H1 (cell line): ENCODE measurements around the gene TMEM203. TPM values are rescaled to one million over a fixed set of nuclear protein-coding genes. Genes with fewer than 3 reads are reported as not detected.
A peak's percentile ranks its signal among the peaks of the same experiment; 100 is the strongest.

Experiments used
- CTCF ChIA-PET: fragments of 300-600 bp; sonication (Branson Sonifier 250); formaldehyde crosslinking; loops from one replicate; lab custom pipeline; 2021; ENCODE audit not compliant: partially characterized antibody; lab: Charles Lee
- POLR2A ChIA-PET: fragments of 300-600 bp; sonication (Branson Sonifier 250); formaldehyde crosslinking; loops from one replicate; lab custom pipeline; 2021; ENCODE audit warnings: inconsistent platforms; ENCODE audit not compliant: partially characterized antibody; lab: Charles Lee
- DNase-seq, 2 experiments: peaks; one replicate each; pipeline versions ENCODE4 v3.0.0 to v3.0.0-alpha.2; 2010 to 2022; ENCODE audit warnings: low spot score in 2 of 2, low read depth in 1 of 2, mixed read lengths in 1 of 2
- FAIRE-seq: peaks from 2 replicates; lab custom pipeline; 2011; peaks lifted over from hg19 to GRCh38; lab: Jason Lieb, UNC
- H2AFZ ChIP-seq: 2 replicates; pipeline ENCODE4 v1.8.1; 2012; ENCODE audit warnings: low read length, inconsistent platforms
- H2AK5ac ChIP-seq: 2 replicates; pipeline ENCODE4 v1.6.1; 2013; ENCODE audit warnings: low read depth, low read length
- H2BK120ac ChIP-seq: replicated peaks from 2 replicates; pipeline ENCODE3; 2013; ENCODE audit warnings: low read depth, low read length, inconsistent platforms
- H2BK12ac ChIP-seq: 2 replicates; pipeline ENCODE4 v1.6.1; 2013; ENCODE audit warnings: low read depth, low read length
- H2BK15ac ChIP-seq: 2 replicates; pipeline ENCODE4 v1.6.1; 2013; ENCODE audit warnings: low read length
- H2BK20ac ChIP-seq: 2 replicates; pipeline ENCODE4 v1.6.1; 2013; ENCODE audit warnings: low read length
- H2BK5ac ChIP-seq: 2 replicates; pipeline ENCODE4 v1.6.1; 2013; ENCODE audit warnings: low read depth, low read length
- H3K14ac ChIP-seq: 2 replicates; pipeline ENCODE4 v1.6.1; 2013; ENCODE audit warnings: inconsistent platforms; ENCODE audit not compliant: insufficient read length
- H3K18ac ChIP-seq: 2 replicates; pipeline ENCODE4 v1.6.1; 2013; ENCODE audit warnings: low read length; ENCODE audit errors: extremely low read depth
- H3K23ac ChIP-seq: 2 replicates; pipeline ENCODE4 v1.6.1; 2013; ENCODE audit warnings: inconsistent platforms; ENCODE audit not compliant: insufficient read length
- H3K23me2 ChIP-seq: 2 replicates; pipeline ENCODE4 v1.6.1; 2013; ENCODE audit warnings: low read depth, low read length
- H3K27ac ChIP-seq: 2 replicates; pipeline ENCODE4 v1.6.1; 2011; ENCODE audit warnings: low read depth, low read length, inconsistent platforms
- H3K27me3 ChIP-seq, 4 experiments: replicated peaks in 1 of 4; 1 replicate in 1 of 4; 2 replicates in 3 of 4; pipeline versions ENCODE4 v1.6.1 to v1.8.1; 2011 to 2013; ENCODE audit warnings: low read length in 3 of 4, mild to moderate bottlenecking in 3 of 4, inconsistent platforms in 2 of 4, mixed read lengths in 2 of 4, moderate library complexity in 1 of 4; ENCODE audit not compliant: control insufficient read depth in 3 of 4, insufficient read depth in 3 of 4; ENCODE audit errors: extremely low read depth in 1 of 4
- H3K36me3 ChIP-seq, 4 experiments: 2 replicates each; pipeline versions ENCODE4 v1.6.1 to v1.8.1; 2011 to 2013; ENCODE audit warnings: mild to moderate bottlenecking in 4 of 4, low read length in 3 of 4, moderate library complexity in 2 of 4, control low read depth in 1 of 4, inconsistent platforms in 1 of 4; ENCODE audit not compliant: insufficient read depth in 4 of 4, control insufficient read depth in 2 of 4
- H3K4ac ChIP-seq: replicated peaks from 2 replicates; pipeline ENCODE3; 2013; ENCODE audit warnings: low read length, low read depth, mixed read lengths, inconsistent platforms; ENCODE audit not compliant: insufficient read length
- H3K4me1 ChIP-seq, 4 experiments: replicated peaks in 1 of 4; 1 replicate in 1 of 4; 2 replicates in 3 of 4; pipeline versions ENCODE4 v1.6.1 to v1.8.1; 2011 to 2013; ENCODE audit warnings: low read length in 3 of 4, inconsistent platforms in 2 of 4, mixed read lengths in 1 of 4; ENCODE audit not compliant: insufficient read depth in 4 of 4, control insufficient read depth in 3 of 4
- H3K4me2 ChIP-seq, 2 experiments: 2 replicates each; pipeline versions ENCODE4 v1.6.1 to v1.8.1; 2011 to 2013; ENCODE audit warnings: low read depth in 2 of 2, low read length in 2 of 2, control low read depth in 1 of 2, inconsistent platforms in 1 of 2, mild to moderate bottlenecking in 1 of 2; ENCODE audit not compliant: insufficient read depth in 1 of 2
- H3K4me3 ChIP-seq, 4 experiments: fragments of 200-600, 300-600 bp in 1 of 4; sonication (generic), shearing (Covaris generic), sonication (Bioruptor Twin) in 1 of 4; 2 replicates each; pipeline versions ENCODE4 v1.5.1 to v1.8.1; 2011 to 2016; ENCODE audit warnings: low read length in 4 of 4, low read depth in 3 of 4, control low read depth in 2 of 4, inconsistent platforms in 2 of 4, mild to moderate bottlenecking in 2 of 4, mixed read lengths in 1 of 4, moderate library complexity in 1 of 4; ENCODE audit not compliant: insufficient read depth in 2 of 4; ENCODE audit errors: extremely low read depth in 1 of 4
- H3K56ac ChIP-seq: replicated peaks from 2 replicates; pipeline ENCODE3; 2013; ENCODE audit warnings: low read depth, mild to moderate bottlenecking, mixed read lengths, low read length, inconsistent platforms; ENCODE audit not compliant: insufficient read length
- H3K79me1 ChIP-seq: 2 replicates; pipeline ENCODE4 v1.6.1; 2013; ENCODE audit warnings: low read depth, low read length, control low read depth
- H3K79me2 ChIP-seq, 2 experiments: 2 replicates each; pipeline versions ENCODE4 v1.6.1 to v1.8.1; 2012 to 2013; ENCODE audit warnings: low read length in 2 of 2, mild to moderate bottlenecking in 2 of 2, inconsistent platforms in 1 of 2; ENCODE audit not compliant: insufficient read depth in 2 of 2, control insufficient read depth in 1 of 2
- H3K9ac ChIP-seq, 4 experiments: replicated peaks in 1 of 4; 1 replicate in 1 of 4; 2 replicates in 3 of 4; pipeline versions ENCODE4 v1.6.1 to v1.8.1; 2011 to 2013; ENCODE audit warnings: low read depth in 3 of 4, low read length in 3 of 4, control low read depth in 2 of 4, mild to moderate bottlenecking in 2 of 4, moderate library complexity in 2 of 4, inconsistent platforms in 1 of 4; ENCODE audit errors: extremely low read depth in 1 of 4
- H3K9me3 ChIP-seq, 2 experiments: 2 replicates each; pipeline versions ENCODE4 v1.6.1 to v1.8.1; 2012 to 2013; ENCODE audit warnings: mild to moderate bottlenecking in 2 of 2, moderate library complexity in 2 of 2, control low read depth in 1 of 2, inconsistent platforms in 1 of 2, low read depth in 1 of 2, low read length in 1 of 2, mixed read lengths in 1 of 2; ENCODE audit not compliant: insufficient read depth in 2 of 2
- H4K20me1 ChIP-seq, 2 experiments: replicated peaks in 1 of 2; 2 replicates each; pipeline versions ENCODE3 to v1.8.1; 2011 to 2013; ENCODE audit warnings: inconsistent platforms in 2 of 2, low read length in 2 of 2, mild to moderate bottlenecking in 1 of 2; ENCODE audit not compliant: insufficient read depth in 2 of 2, control insufficient read depth in 1 of 2
- H4K5ac ChIP-seq: 2 replicates; pipeline ENCODE4 v1.6.1; 2013; ENCODE audit warnings: low read length, low read depth, mixed read lengths, inconsistent platforms; ENCODE audit not compliant: insufficient read length
- H4K8ac ChIP-seq: 2 replicates; pipeline ENCODE4 v1.8.0; 2013; ENCODE audit warnings: mild to moderate bottlenecking, moderate library complexity, low read length, inconsistent platforms; ENCODE audit not compliant: insufficient read depth; ENCODE audit errors: extremely low read depth
- H4K91ac ChIP-seq: replicated peaks from 2 replicates; pipeline ENCODE3; 2013; ENCODE audit warnings: low read length, mixed read lengths, inconsistent platforms; ENCODE audit not compliant: insufficient read length
- CHD1 ChIP-seq: IDR thresholded peaks from 2 replicates; pipeline ENCODE4 v1.6.1; 2012; ENCODE audit warnings: low read depth, low read length, improper control_type of control experiment
- CHD2 ChIP-seq: IDR thresholded peaks from 2 replicates; pipeline ENCODE4 v1.6.1; 2012; ENCODE audit warnings: low read length, improper control_type of control experiment
- RAD21 ChIP-seq, 2 experiments: IDR thresholded peaks in 1 of 2; conservative IDR thresholded peaks in 1 of 2; 2 replicates each; pipeline ENCODE4 v1.6.1; 2011; ENCODE audit warnings: low read depth in 2 of 2, low read length in 2 of 2, improper control_type of control experiment in 1 of 2, inconsistent platforms in 1 of 2, mild to moderate bottlenecking in 1 of 2, moderate library complexity in 1 of 2
- SIN3A ChIP-seq, 2 experiments: IDR thresholded peaks in 1 of 2; conservative IDR thresholded peaks in 1 of 2; 2 replicates each; pipeline ENCODE4 v1.6.1; 2011 to 2012; ENCODE audit warnings: low read length in 2 of 2, improper control_type of control experiment in 1 of 2, low read depth in 1 of 2, mild to moderate bottlenecking in 1 of 2
- YY1 ChIP-seq: IDR thresholded peaks from 2 replicates; pipeline ENCODE4 v1.6.1; 2011; ENCODE audit warnings: low read depth, mild to moderate bottlenecking, low read length
- WGBS, 2 experiments: shearing (Covaris generic) in 1 of 2; methylation state at CpG; one replicate each; pipeline versions ENCODE4 v1.1.6 to v1.1.7; 2013 to 2015; ENCODE audit warnings: low lambda C conversion rate in 2 of 2, mixed read lengths in 2 of 2, inconsistent platforms in 1 of 2, low coverage in 1 of 2, missing lambda C conversion rate in 1 of 2; ENCODE audit not compliant: insufficient replicate concordance in 2 of 2, insufficient coverage in 1 of 2, insufficient read length in 1 of 2; ENCODE audit errors: extremely low coverage in 1 of 2, missing lambda C conversion rate in 1 of 2; 5-methylcytosine and 5-hydroxymethylcytosine counted together
- polyA plus RNA-seq, 7 experiments: library from polyadenylated mRNA; depleted of rRNA in 3 of 7; stranded (reverse) in 5 of 7; unstranded in 2 of 7; fragments of >200 nt in 5 of 7; fragments of 200-250 nt in 2 of 7; gene quantifications; 1 replicate in 5 of 7; 2 replicates in 1 of 7; 4 replicates in 1 of 7; pipeline versions ENCODE4 v1.2.1 to v1.2.3, GENCODE V29; 2011 to 2013; ENCODE audit warnings: missing spikeins in 2 of 7, mixed read lengths in 2 of 7
- total RNA-seq: library from RNA; stranded (reverse); fragmentation: NEBNext Ultra II Directional; extraction: Animal tissue kit (Norgen Biotek cat#: 25700); gene quantifications from 2 replicates; pipeline ENCODE4 v1.2.1, GENCODE V29; 2021
- TF ChIP-seq, protein P1 (sequence below), 3 experiments: IDR thresholded peaks; 1 replicate in 2 of 3; 2 replicates in 1 of 3; pipeline versions ENCODE4 v1.5.1 to v1.6.1; 2011; ENCODE audit warnings: low read length in 3 of 3, mild to moderate bottlenecking in 3 of 3, inconsistent platforms in 2 of 3, low read depth in 1 of 3, moderate library complexity in 1 of 3; ENCODE audit not compliant: insufficient read depth in 1 of 3; ENCODE audit errors: control extremely low read depth in 1 of 3

The TMEM203 gene
- total and polyA plus RNA-seq, 2 of the 8 experiments (the other 6 are each of a cell fraction or from before 2014, with no cell fraction given) = 44.1 to 57.1 TPM

DNA sequence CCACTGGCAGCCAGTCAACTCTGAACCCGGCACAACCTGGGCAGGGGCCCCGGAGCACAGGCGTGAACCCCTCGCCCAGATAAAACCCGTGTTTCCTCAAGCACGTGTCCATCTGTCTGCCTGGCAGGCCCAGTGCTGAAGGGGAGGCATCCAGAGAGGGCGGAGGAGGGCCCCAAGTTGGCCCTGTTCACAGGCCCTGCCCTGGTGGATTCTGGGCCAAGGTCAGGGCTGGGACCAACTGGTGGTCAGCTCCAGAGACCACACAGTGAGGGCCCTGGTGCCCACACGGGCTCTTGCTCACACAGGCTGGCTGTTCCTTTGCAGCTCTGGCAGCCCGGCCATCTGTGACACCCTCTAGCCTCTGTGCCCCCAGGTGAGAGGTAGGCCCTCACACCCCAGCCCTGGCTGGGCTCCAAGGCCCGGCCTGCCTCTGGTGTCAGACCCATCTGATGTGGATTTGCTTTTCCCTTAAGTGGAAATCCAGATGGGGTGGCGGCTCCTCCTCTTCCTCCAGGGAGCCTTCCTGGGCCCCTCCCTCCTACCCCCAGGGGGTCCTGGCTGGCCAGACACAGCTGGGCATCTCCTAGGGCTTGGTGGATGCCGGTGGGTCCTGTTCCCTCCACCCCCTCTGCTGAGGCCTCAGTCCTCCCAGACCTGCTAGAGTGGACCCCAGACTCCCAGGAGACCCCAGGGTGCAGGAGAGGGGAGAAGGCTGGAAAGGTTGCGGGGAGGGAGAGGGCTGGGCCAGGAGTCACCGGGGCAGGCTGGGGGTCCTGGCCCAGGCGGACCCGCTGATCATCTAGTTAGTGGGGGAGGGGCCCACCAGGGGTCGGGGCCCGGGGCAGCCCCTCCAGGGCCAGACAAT is 45.1 kb upstream of the TMEM203 start:
- Histone ChIP-seq H3K36me3 (no peaks in the 10 kb centered on the region), H3K27ac (no peak overlapping the region), H3K4me3 (no peak overlapping the region), H3K4ac (no peak overlapping the region), H2BK15ac (no peak overlapping the region), H3K4me2 (no peak overlapping the region), H2AFZ (no peak overlapping the region), H4K5ac (no peak overlapping the region), H3K56ac (no peak overlapping the region), H3K4me1 (peaks cover 0 to 13% (median 9%) of the 10 kb centered on the region in 4 experiments; a peak in 5 of 7 replicates), H3K23ac (no peak overlapping the region), H2BK5ac (no peak overlapping the region), H2BK120ac (no peak overlapping the region), H3K14ac (no peak overlapping the region), H2BK12ac (no peak overlapping the region), H2AK5ac (peak overlapping the region; percentile 82; the same call in 1 of the 2 replicates), H2BK20ac (no peak overlapping the region), H4K91ac (no peak overlapping the region), H3K18ac (peak overlapping the region; percentile 48; the same call in 1 of the 2 replicates), H3K79me1 (no peaks in the 10 kb centered on the region), H3K9ac (no peak overlapping the region), H3K27me3 (peaks cover 0 to 7% (median 0%) of the 10 kb centered on the region in 4 experiments; a peak in 3 of 7 replicates), H3K9me3 (no peaks in the 10 kb centered on the region), H4K20me1 (peaks cover 0 to 1% of the 10 kb centered on the region in 2 experiments), H3K79me2 (peaks cover 0 to under 1% of the 10 kb centered on the region in 2 experiments; a peak in 1 of 4 replicates), H4K8ac (peak overlapping the region; percentile 46; the same call in 1 of the 2 replicates), H3K23me2 (peaks cover 9% of the 10 kb centered on the region; the same call in 1 of the 2 replicates)
- DNase-seq = no peak
- 97% methylated on average over 13 of the region's 18 CpGs; no CpG with 5 or more reads in 1 of the 2 experiments for WGBS, 2 experiments
- CTCF ChIA-PET = interaction anchor here (0.7 to 1.4 kb wide), 4 partner anchors 10 to 58 kb away, joined by 3 to 4 read pairs (median 3); partner anchors contain the start of gene TOR4A
- POLR2A ChIA-PET = interaction anchor here (47.8 to 69.9 kb wide), 2 partner anchors 6 to 16 kb away, joined by 1462 read pairs; partner anchors contain the start of genes CYSRT1, NDOR1, NELFB and RNF208
- FAIRE-seq = no peak
- TF ChIP-seq RAD21 (IDR thresholded peaks at IDR 0.05 in 1 of 2, conservative IDR thresholded peaks at IDR 0.05 in 1 of 2; ENCODE audit: low read depth in 2 of 2, low read length in 2 of 2) (no peak), SIN3A (conservative IDR thresholded peaks at IDR 0.05 in 1 of 2, IDR thresholded peaks at IDR 0.05 in 1 of 2; ENCODE audit: low read depth in 1 of 2, low read length in 2 of 2) (no peak), YY1 (no peak), CHD2 (no peak), CHD1 (no peak)
- TF ChIP-seq, protein P1, sequence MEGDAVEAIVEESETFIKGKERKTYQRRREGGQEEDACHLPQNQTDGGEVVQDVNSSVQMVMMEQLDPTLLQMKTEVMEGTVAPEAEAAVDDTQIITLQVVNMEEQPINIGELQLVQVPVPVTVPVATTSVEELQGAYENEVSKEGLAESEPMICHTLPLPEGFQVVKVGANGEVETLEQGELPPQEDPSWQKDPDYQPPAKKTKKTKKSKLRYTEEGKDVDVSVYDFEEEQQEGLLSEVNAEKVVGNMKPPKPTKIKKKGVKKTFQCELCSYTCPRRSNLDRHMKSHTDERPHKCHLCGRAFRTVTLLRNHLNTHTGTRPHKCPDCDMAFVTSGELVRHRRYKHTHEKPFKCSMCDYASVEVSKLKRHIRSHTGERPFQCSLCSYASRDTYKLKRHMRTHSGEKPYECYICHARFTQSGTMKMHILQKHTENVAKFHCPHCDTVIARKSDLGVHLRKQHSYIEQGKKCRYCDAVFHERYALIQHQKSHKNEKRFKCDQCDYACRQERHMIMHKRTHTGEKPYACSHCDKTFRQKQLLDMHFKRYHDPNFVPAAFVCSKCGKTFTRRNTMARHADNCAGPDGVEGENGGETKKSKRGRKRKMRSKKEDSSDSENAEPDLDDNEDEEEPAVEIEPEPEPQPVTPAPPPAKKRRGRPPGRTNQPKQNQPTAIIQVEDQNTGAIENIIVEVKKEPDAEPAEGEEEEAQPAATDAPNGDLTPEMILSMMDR (IDR thresholded peaks at IDR 0.05; ENCODE audit: control extremely low read depth in 1 of 3, insufficient read depth in 1 of 3, low read depth in 1 of 3, low read length in 3 of 3) = no peak
